ENCODE measurements around the gene PNPLA6.

PNPLA6 gene

DNA sequence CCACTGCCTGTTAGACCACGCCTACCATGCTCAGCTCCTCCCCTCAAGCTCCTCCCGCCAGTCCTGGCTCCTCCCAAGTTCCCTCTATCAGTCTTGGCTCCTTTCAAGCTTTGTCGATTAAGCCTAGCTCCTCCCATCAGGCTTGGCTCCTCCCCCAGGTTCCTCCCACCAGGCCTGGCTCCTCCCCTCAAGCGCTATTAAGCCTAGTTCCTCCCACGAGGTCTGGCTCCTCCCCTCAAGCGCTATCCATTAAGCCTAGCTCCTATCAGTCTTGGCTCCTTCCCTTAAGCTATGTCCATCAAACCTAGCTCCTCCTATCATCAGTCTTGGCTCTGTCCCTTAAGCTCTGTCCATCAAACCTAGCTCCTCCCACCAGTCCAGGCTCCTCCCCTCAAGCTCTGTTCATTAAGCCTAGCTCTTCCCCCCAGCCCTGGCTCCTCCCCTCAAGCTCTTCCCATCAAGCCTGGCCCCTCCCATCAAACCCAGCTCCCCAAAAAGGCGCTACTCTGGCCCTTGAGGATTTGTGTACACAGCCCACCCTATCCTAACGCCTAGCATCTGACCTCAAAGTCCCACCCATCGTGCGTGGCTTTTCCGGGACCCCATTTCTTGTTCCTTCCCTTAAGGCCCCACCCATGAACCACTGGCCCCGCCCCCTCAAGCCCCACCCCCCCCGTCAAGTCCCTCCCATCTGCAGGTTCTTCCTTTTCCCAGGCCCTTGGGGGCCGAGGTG, 70.1 kb downstream of the PNPLA6 start:
- no peak for DNase-seq

DNA sequence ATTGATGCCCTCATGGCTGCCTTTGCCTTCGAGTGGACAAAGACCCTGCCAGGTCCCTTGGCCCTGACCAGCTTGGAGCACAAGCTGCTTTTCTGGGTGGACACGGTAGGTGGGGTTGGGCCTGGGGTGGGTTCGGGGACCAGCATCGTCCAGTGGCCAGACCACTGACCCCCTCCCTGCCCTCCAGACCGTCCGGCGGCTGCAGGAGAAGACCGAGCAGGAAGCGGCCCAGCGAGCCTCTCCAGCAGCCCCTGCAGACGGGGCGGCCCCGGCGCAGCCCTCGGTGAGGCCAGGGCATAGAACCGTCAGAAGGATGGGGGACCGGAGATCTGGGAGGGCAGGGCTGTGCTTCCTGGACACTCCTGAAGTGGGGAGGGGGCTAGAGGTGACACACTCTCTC, 70.8 kb downstream of the PNPLA6 start:
- DNase-seq = no peak

DNA sequence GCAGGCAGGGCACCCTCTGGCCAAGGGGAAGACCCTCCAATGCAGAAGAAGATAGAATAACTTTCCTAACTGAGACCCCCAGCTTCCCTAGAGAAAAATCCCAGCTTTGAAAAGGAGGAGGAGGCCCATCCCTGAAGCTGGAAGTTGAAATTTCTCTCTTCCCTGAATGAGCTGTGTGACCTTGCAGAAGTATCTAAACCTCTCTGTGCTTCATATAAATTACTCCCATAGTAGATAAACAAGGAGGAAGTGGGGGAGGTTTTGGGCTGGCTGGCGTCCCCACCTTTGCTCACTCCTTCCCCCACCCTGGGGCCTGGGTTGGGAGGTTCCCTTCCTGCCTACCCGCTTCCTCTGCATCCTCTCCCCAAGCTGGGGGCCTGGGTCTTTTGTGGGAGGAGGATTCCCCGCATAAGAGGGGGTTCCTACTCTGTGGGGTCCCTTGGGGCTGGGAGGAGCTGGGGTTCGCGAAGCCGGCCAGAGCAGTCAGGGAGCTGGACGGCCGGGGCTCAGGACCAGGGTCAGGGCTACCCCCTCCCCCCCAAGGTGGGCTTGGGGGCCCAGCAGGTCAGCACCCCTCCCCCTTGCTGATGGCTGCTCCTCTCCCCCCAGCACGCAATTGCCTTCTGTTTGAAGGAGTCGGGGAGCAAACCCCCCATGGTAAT, 71.8 kb downstream of the PNPLA6 start:
- DNase-seq = no peak

DNA sequence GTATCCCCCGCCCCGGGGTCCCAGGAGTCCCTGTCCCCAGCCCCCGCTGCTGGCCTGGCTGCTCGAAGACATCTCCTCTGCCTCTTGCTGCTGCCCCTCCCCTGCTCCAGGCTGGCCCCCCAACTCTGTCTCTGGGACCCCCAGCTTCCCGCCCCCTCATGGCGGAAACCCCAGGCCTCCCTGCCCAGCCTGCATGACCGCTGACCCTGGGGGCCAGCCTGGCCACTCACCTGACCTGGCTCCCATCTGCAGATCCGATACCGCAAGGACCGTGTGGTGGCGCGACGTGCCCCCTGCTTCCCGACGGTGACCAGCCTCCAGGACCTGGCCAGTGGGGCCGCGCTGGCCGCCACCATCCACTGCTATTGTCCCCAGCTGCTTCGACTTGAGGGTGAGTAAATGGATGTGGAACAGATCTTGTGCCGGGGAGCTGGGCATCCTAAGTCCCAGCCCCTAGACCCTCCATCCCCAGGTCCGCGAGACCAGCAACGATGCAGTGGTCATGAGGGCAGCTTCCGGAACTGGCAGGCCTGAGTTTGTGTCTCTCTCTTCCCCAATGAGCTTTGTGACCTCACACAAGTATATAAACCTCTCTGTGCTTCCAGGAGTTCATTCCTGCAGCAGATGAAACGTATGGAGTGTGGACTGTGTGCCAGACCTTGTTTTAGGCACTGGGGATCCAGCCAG, 72.5 kb downstream of the PNPLA6 start:
- DNase-seq = no peak

DNA sequence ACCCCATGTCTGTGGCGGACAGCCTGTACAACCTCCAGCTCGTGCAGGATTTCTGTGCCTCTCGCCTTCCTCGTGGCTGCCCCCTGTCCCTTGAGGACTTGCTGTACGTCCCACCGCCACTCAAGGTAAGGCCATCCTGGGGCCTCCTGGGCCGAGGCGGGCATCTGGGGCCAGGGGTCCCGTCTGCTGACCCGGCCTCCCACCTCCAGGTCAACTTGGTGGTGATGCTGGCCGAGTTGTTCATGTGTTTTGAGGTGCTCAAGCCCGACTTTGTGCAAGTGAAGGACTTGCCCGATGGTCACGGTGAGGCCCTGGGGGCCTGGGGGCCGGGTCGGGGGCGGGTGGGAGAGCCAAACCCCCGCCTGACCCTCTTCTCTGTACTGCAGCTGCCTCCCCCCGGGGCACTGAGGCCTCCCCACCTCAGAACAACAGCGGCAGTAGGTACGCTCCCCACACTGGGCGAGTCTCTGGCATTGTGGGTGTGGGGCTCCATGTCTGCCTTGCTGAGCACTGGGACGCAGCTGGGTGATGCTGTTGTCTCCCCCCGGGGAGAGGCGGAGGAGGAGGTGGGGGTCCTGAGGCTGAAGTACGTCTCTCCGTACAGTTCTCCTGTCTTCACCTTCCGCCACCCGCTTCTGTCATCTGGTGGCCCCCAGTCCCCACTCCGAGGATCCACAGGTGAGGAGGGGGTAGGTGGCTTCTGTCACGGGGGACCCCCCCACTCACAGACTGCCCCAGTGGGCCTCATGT, 75.1 kb downstream of the PNPLA6 start:
- DNase-seq = no peak

All from NCI-H1105 (cell line).